Umbilical cord (tissue), 2 donors: ENCODE results near the gene RNU1-1. TPM values are rescaled to one million over a fixed set of nuclear protein-coding genes. Genes with fewer than 3 reads are reported as not detected.
"Not testable (repeated sequence)": the region's sequence is repeated elsewhere in the genome, so short reads cannot be mapped to it uniquely, and the experiment has no call there.

ENCODE experiments used
- DNase-seq: peaks from one replicate; pipeline ENCODE4 v3.0.0-alpha.2; 2015; ENCODE audit warnings: low spot score
- total RNA-seq: library from RNA; depleted of rRNA; stranded (reverse); fragments of >200 nt; gene quantifications from one replicate; pipeline ENCODE4 v1.2.3, GENCODE V29; 2014; ENCODE audit warnings: low replicate concordance; ENCODE audit not compliant: insufficient read depth

Gene RNU1-1
- total RNA-seq, 1 donor from 2014 or later, result under 0.01 TPM

DNA sequence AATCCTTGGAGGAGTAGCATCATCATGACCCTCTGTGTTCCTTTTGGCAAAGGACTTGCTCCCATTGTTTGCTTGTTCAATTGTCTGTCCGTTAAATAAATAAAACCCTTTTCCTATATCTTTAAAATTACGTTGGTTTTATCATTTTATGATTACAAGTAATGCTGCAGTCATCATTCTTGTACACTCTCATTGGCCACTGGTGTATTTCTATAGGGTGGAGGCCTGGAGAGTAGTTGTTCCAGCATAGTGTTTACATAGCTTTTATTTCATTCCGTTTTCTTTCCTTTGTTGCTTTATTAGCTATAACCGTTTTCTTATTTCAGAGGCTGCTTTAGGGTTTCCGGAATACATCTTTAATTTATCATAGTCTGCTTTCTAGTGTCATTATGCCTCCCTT lies 7.6 kb upstream of the RNU1-1 start:
- DNase-seq, result not testable (repeated sequence)

DNA sequence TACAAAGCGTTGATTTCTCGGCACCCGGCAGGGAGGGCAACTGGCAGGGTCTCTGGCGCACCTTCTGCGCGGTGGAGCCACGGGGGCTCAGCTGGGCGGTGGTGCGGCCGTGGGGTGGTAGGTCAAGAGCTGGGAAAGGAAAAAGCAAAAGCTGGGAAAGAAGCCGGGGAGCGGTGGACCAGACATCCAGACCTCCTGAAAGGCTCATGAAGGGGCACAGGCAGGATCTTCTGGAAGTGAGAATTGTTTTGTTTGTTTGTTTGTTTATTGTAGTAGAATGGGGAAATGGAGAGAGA lies 7.2 kb upstream of the RNU1-1 start:
- DNase-seq, result no peak

DNA sequence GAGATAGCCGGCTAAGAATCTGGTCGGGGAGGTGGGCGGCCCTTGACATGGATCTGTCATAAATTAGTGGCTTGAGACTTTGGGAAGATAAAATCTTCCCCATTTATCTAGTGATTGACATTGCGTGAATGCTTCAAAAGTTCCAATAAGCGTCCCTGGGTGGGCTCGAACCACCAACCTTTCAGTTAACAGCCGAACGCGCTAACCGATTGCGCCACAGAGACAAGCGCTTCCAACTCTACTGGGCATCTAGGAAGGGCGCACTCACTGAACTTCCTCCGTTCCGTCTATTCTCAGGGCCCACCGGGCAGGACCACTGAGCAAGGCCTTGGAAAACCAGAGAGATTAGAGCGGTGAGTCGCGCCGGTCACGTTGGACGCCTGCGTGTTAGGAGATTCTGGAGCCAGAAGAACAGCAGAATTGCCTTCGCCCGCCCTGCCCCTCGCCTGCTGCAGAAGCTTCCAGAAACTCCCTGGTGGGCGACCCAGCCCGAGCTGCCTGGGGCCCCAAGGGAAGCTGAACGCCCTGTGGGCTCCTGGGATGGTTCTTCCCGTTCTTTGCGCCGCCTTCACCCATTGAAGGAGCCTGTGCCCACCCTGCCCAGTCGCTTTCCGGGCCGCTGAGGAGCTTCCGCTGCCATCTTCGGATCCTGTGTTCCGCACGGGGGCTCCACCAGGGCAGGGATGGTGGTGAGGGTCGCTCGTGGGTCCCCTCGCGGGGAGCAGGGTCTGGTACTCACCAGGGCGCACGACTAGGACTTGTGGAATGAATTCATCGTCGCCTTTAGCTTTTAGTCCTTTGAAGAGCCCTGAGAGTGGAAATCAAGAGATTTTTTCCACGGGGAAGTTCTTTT lies 6.6 kb upstream of the RNU1-1 start:
- DNase-seq, result peak; percentile 52

DNA sequence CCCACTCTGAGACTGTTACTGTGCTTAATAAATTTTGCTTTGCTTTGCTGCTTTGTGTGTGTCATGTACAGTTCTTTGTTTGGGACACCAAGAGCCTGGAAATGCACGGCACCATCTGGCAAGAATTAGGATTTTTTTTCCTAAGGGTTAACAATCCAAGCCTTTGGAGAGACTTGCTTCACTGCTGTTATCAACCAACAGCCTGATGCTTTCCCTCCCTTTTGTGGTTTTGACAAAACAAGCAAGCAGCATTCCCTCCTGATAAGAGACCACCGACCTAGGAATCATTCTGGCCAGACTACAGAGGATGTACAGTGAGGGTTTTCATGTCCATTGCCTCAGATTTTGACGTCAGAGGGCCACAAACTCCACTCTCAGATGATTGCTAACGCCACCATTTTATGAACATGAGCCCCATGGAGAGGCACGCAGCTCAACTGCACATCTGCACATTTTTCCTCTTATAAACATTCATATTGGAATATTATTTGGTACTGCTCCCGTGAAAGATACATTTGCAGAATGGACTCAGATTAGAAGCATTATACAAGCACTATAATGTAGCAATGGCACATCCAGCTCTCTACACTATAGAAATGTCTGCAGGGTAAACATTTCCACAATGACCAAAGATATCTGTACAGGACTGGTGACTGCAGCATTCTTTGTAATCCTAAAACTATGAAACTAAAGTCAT lies 5.3 kb upstream of the RNU1-1 start:
- DNase-seq, result not testable (repeated sequence)

DNA sequence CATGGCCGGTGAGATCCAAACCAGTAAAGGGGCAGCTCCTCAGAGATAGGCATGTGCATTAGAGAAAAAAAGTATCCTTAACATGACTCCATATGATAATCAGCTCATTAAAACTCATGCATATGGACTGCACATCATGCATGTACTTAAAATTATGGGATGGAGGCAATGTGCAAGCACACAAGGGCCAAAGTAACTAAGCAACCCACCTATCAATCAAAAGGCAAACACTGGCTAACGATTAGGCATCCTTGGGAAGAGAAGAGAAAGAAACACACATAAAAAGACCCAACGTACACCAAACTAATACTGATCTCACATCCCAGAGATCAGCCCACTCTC lies 4.8 kb upstream of the RNU1-1 start:
- not testable (repeated sequence) for DNase-seq

DNA sequence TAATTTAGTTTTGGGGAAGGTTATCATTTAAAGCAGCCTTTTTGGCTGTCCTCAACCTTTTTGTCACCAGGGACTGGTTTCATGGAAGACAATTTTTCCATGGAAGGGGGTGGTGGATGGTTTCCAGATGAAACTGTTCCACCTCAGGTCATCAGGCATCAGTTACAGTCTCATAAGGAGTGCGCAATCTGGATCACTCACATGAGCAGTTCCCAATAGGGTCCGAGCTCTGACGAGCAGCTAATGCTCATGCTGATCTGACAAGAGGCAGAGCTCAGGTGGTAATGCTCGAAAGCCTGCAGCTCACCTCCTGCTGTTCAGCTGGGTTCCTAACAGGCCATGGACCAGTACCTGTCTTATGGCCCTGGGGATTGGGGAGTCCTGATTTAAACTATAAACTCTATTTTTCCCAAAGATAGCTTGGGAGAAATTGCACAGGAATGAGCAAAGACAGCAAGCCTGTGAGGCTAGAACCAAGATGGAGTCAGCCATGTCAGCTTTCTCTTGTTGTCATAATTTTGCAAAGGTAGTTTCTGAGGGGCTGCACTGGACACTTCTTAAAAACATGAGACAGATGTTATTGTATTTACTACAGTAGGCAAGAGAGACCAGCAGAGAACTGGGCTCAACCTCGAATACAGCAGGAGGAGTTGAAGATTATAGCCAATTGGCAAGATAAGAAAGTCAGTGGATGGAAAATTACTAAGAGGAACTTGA lies 2.8 kb upstream of the RNU1-1 start:
- not testable (repeated sequence) for DNase-seq

DNA sequence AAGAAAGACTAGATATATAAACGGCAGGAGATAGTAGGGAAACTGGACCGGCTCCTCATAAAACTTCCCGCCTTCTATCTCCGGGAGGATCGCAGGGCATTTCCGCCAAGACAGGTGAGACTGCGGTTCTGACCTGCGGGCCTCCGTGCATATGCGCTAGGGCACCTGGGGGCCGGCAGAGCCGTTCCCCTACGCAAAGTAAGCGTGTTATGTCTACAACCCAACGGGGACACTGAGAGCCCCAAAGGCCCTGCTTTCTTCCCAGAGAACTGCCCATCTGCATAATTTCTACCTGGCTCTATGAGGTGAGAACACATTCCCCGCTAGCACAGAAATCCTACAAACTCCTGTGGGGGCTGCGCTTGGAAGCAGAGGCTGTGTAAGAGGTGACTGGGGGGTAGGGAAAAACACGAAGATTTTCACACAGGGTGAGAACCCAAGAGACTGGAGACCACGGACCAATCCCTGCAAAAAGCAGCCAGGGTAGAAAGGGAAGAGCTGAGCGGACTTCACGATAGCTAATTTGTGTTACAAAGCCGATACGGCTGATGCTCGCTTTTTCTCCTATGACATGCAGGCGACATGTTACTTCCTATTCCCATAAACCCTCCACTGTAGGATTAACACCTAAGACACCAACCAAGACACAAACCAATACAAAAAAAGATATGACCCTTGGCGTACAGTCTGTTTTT lies 526 bp downstream of the RNU1-1 start:
- DNase-seq, result peak; percentile 97

DNA sequence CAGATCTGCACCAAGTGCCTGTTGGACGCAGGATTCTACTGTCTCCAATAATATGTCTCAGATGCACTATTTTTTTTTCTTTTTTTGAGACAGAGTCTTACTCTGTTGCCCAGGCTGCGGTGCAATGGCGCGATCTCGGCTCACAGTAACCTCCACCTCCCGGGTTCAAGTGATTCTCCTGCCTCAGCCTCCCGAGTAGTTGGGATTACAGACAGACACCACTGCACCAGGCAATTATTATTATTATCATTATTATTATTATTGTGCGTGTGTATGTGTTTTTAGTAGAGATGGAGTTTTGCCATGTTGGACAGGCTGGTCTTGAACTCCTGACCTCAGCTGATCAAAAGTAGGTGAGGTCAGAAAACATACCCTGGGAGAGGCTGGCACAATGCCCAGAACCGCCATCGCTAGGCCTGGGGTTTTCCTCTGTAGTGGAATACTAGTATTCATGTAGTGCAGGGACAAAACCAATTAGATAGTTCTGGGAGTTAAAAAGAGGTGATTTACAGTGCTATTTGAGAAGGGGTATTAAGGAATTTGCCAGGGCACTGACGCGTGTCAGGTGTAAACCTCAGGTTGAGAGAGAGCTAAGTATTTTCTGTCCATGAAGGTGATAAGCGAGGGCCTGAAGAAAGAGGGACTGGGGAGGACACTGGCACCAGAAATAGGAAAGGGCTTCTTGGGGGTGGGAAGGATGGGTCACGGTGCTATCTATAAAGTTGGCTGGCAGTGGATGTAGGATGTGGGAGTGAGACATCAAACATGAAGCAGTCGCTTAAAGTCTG lies 1.3 kb downstream of the RNU1-1 start:
- not testable (repeated sequence) for DNase-seq

DNA sequence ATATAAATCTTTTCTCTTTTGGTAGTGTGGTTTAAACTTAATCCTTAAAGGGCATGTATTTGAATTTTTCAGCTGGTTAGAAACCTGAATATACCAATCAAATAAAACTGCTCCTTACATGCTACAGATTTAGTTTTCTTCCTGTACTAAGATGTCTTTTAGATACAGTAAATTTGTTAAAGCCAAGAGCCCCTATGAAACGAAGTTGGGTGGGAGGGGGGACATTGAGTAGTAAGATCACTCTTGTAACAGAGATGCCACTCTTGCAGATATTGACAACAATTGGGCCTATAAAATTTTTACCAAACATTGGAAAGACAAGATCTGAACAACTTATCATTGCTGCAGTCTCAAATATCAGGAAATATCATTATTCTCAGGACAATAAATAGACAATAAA lies 2.2 kb downstream of the RNU1-1 start:
- not testable (repeated sequence) for DNase-seq

DNA sequence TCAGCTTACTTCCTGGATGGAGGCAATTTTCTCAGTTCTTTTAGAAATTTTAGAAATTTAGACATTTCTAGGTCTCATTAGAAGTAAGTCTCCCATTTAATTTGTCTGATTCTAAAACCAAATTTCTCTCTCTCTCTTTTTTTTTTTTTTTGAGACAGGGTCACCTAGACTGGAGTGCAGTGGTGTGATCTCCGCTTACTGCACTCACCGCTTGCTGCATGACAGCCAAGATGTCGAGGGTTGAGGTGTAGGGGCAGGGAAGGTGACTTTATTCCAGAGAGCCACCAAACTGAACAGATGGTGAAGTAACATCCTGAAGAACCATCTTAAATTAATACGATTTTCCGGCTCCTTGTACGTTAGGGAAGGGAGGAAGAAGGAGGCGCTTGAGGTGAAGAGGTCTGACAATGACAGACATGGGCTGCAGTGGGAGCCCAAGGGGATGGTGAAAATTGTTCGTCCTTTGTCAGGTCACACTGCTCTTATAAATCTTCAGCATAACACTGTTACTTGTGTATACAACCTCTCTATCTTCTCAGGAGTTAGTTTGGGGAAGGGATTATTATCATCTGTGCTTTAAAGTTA lies 5.1 kb downstream of the RNU1-1 start:
- peak; percentile 17 for DNase-seq

DNA sequence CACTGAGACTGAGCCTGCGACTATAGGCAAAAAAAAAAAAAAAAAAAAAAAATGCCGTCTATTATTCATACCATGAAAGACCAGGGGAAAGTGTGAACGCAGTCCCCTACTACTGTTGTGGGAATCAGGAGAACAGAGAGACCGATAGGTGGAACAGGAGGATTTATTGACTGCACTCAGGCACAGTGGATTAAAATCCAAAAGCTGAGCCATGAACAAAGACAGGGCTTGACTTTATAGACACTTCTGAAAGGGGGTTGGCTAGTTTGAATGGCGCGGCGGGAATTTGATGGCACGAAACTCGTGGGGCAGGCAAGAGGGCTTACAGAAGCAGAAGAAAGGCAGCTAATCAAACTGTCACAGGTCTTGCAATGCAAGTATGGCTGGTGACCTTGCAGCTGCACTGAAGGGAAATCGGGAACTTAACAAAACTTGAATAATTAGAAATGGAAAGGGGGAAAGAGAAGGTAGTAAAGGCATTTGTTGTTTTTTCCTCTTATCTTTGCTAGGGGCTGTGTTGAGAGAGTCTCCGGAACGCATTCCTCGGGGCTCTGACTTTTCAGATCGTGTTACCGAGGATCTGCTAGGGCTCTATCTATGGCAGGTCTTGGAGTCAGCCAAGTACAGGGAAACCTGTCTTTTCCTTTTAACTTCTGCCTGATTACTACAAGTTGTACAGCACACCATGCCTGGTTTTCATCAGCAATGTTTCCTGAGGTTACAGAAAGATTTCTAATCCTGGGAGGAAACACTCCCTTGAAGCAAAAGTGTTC lies 7.5 kb downstream of the RNU1-1 start:
- DNase-seq, result peak; percentile 38

DNA sequence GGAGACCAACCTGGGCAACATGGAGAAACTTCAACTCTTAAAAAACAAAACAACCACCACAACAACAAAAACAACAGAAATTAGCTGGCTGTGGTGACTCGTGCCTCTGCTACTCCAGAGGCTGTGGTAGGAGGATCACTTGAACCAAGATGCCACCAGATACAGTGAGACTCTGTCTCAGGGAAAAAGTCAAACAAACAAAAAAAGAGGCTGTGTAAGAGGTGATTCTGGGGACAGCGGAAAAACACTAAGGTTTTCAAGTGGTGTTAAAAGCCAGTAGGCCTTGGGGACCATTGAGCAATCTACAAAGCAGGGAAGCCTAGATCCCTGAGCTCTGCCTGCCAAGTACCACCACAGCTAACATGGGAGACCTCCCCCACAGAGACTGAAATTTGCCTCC lies 8.2 kb downstream of the RNU1-1 start:
- not testable (repeated sequence) for DNase-seq

DNA sequence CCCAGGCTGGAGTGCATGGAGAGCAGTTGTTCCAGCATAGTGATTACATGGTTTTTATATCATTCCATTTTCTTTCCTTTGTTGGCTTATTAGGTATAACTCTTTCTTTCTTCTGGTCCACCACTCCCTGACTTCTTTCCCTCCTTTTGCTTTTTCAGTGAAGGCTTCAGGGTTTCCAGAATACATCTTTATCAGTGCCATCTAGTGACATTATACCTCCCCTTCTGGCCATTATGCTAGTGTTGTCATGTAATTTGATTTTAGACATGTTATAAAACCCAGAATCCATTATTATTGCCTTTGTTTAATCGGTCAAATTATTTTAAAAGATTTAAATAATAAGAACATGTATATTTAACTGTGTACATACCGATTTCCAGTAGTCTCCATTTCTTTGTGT lies 10.6 kb downstream of the RNU1-1 start:
- no peak for DNase-seq

DNA sequence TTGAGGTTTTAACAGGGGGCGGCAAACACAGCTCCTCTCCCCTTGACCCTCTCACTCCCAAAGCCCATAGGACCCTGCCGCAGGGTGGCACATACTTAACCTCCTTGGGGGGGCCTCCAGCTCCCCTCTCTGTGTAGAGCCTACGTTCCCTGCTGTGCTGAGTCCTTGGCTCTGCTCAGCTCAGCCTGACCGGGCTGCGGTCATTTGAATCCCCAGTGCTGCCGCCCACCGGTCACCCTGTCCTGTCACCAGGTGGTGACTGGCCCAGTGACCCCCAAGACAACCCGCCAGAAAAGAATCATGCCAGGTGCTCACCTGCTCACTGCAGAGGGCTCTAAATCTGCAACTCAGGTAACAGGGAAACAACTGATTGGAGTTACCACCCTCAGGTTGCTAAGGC lies 12.6 kb downstream of the RNU1-1 start:
- not testable (repeated sequence) for DNase-seq

DNA sequence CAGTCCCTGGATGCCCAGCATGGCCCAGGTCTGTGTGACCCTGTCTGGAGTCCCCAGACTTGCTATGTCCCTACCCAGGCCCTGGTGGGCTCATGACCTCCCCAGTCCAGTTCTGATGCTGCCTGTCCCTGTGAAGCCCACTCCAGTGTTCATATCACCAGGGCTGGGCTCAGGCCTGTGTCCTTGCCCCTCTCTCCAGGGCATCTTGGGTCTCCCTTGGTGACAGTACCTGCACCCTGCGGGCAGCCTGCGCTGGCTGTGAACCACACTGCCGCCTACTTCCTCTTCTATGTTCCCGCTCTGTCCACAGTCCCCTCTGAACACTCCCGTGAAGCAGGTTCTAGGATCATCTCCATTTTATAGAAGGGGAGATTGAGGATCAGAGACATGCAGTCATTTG lies 13.1 kb downstream of the RNU1-1 start:
- DNase-seq, result not testable (repeated sequence)

DNA sequence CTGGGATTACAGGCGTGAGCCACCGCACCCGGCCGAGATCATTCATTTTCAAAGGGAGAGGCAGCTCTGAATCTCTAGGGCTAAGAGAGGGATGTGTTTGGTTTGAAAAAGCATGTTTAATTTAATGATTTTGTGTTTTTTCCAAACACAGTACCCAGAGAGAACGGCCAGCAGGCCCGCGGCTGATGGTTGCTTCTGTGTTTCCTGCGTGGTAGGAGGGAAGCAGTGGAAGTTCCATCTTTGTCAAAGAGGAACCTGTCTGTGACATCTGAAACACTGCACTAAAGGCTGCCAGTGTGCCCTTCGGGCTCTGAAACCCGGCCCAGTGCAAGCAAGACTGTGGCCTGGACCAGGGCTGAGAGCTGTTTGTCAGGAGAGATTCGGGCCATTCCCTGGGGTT lies 13.6 kb downstream of the RNU1-1 start:
- DNase-seq, result not testable (repeated sequence)

DNA sequence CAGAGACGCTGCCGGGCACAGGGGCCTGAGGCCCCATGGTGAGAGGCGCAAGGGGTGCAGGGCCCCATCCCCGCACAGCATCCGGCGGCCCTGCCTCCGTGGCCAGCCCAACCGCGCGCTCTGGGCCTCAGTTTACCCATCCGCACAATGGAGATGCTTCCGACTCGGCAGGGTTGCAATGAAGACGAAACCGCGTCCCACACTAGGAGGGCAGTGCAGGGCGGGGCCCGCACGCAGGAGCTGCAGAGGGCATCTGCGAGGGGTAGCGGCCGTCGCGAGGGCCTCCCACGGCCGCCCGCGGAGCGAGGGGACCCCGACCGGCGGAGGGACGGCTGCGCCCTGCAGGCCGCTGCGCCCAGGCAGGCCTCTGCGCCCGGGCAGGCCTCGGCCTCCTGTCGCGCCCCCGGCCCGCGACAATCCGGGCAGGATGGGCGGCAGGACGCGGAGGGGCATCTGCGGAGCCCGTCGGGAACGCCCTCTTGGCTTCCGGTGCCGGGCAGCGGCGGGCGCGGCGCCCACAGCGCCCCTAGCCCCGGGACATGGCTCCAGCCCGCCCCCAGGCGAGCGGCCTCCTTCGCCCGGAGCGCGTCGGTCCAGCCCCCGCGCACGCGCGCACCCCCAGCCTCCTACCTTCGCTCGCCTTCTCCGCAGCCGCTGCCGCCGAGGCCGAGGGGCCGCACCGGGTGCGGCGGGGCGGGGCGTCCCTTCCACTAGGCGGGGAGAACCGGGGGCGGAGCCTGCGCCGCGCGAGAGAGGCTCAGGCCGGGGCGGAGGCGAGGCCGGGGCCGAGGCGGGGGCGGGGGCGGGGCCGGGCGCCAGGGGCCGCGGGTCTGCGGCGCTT lies 15.3 kb downstream of the RNU1-1 start:
- peak; percentile 92 for DNase-seq

DNA sequence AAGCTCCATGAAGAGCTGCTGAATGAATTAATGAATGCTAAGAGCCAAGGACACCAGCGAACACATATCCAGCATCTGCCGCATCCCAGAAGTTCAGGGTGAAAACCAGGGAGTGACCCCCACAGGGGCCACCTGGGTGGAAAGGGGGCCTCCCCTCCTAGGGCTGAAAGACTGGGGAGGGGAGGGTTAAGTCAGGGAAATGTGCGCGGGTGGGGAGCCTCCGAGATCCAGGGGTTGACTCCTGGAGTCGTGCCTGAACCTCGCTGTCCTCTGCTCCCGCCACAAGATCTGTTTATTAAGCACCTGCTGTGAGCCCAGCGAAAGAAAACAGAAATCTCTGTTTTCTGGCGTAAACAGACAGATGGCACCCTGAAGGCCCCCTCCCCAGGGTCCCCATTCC lies 16.0 kb downstream of the RNU1-1 start:
- DNase-seq, result not testable (repeated sequence)

DNA sequence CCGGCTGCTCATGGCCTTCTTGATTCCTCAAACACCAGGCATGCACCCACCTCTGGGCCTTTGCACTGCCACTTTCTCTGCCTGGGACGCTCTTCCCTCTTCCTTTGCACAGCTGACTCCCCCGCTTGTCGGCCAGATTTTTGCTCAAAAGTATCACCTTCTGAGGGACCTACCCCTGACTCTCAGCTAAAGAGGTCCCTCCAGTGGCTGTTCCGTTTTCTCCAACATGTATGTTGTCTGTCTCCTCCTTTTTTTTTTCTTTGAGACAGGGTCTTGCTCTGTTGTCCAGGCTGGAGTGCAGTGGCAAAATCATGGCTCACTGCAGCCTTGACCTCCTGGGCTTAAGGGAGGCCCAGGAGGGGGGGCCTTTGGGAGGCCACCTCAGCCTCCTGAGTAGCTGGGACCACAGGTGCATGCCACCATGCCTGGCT lies 16.6 kb downstream of the RNU1-1 start:
- DNase-seq, result not testable (repeated sequence)
